H9 (cell line): ENCODE results near the gene CSRP3. TPM values are rescaled to one million over a fixed set of nuclear protein-coding genes. Genes with fewer than 3 reads are reported as not detected.

Experiments used
- DNase-seq: peaks from one replicate; pipeline ENCODE4 v3.0.0-alpha.2; 2017
- H2AFZ ChIP-seq: one replicate; pipeline ENCODE4 v1.6.1; 2013; ENCODE audit warnings: mild to moderate bottlenecking, low read length, control low read depth, moderate library complexity
- H2AK5ac ChIP-seq: 2 replicates; pipeline ENCODE4 v1.6.1; 2013; ENCODE audit warnings: low read length, control low read depth, mixed read lengths; ENCODE audit not compliant: insufficient read length
- H2BK120ac ChIP-seq: one replicate; pipeline ENCODE4 v1.6.1; 2013; ENCODE audit warnings: low read depth, mild to moderate bottlenecking, low read length, control low read depth, inconsistent platforms; ENCODE audit not compliant: poor library complexity, severe bottlenecking
- H2BK12ac ChIP-seq: 2 replicates; pipeline ENCODE4 v1.6.1; 2013; ENCODE audit warnings: low read length, control low read depth, mixed read lengths, low read depth; ENCODE audit not compliant: insufficient read length
- H2BK15ac ChIP-seq: 2 replicates; pipeline ENCODE4 v1.6.1; 2013; ENCODE audit warnings: low read depth, low read length, control low read depth
- H2BK20ac ChIP-seq: one replicate; pipeline ENCODE4 v1.6.1; 2013; ENCODE audit warnings: low read depth, mild to moderate bottlenecking, low read length, control low read depth, inconsistent platforms; ENCODE audit not compliant: poor library complexity, severe bottlenecking
- H2BK5ac ChIP-seq: 2 replicates; pipeline ENCODE4 v1.6.1; 2013; ENCODE audit warnings: low read length, control low read depth, mixed read lengths; ENCODE audit not compliant: insufficient read length
- H3K14ac ChIP-seq: 2 replicates; pipeline ENCODE4 v1.6.1; 2013; ENCODE audit warnings: low read length, control low read depth; ENCODE audit not compliant: insufficient read depth
- H3K18ac ChIP-seq: 2 replicates; pipeline ENCODE4 v1.6.1; 2013; ENCODE audit warnings: low read depth, mild to moderate bottlenecking, mixed read lengths, low read length, control low read depth; ENCODE audit not compliant: insufficient read length
- H3K23ac ChIP-seq: 2 replicates; pipeline ENCODE4 v1.6.1; 2013; ENCODE audit warnings: low read length, control low read depth, mixed read lengths, low read depth; ENCODE audit not compliant: insufficient read length
- H3K23me2 ChIP-seq: 2 replicates; pipeline ENCODE4 v1.6.1; 2013; ENCODE audit warnings: low read depth, mild to moderate bottlenecking, mixed read lengths, low read length, control low read depth; ENCODE audit not compliant: insufficient read length, poor library complexity, severe bottlenecking
- H3K27ac ChIP-seq: 2 replicates; pipeline ENCODE4 v1.5.1; 2013; ENCODE audit warnings: low read length, control low read depth, mixed read lengths, low read depth; ENCODE audit not compliant: insufficient read length
- H3K27me3 ChIP-seq: 2 replicates; pipeline ENCODE4 v1.6.1; 2013; ENCODE audit warnings: low read length, control low read depth, inconsistent platforms; ENCODE audit not compliant: insufficient read depth
- H3K4ac ChIP-seq: 2 replicates; pipeline ENCODE4 v1.6.1; 2013; ENCODE audit warnings: low read depth, mild to moderate bottlenecking, control low read depth, inconsistent platforms, low read length, moderate library complexity
- H3K4me1 ChIP-seq: 2 replicates; pipeline ENCODE4 v1.6.1; 2013; ENCODE audit warnings: low read length, control low read depth, inconsistent platforms; ENCODE audit not compliant: insufficient read depth
- H3K4me2 ChIP-seq: 2 replicates; pipeline ENCODE4 v1.6.1; 2013; ENCODE audit warnings: low read length, control low read depth, mixed read lengths; ENCODE audit not compliant: insufficient read length, insufficient read depth
- H3K56ac ChIP-seq: 2 replicates; pipeline ENCODE4 v1.6.1; 2013; ENCODE audit warnings: low read depth, mild to moderate bottlenecking, mixed read lengths, low read length, control low read depth; ENCODE audit not compliant: insufficient read length
- H3K79me1 ChIP-seq: 2 replicates; pipeline ENCODE4 v1.6.1; 2013; ENCODE audit warnings: low read depth, mild to moderate bottlenecking, moderate library complexity, low read length, control low read depth, inconsistent platforms; ENCODE audit not compliant: insufficient read depth, poor library complexity, severe bottlenecking
- H3K79me2 ChIP-seq: 2 replicates; pipeline ENCODE4 v1.6.1; 2013; ENCODE audit warnings: low read length, control low read depth, inconsistent platforms; ENCODE audit not compliant: insufficient read depth
- H3K9ac ChIP-seq: 2 replicates; pipeline ENCODE4 v1.6.1; 2013; ENCODE audit warnings: low read length, control low read depth, mixed read lengths; ENCODE audit not compliant: insufficient read length; ENCODE audit errors: extremely low read depth
- H3K9me3 ChIP-seq: one replicate; pipeline ENCODE4 v1.6.1; 2013; ENCODE audit warnings: low read depth, low read length, inconsistent platforms; ENCODE audit not compliant: control insufficient read depth
- H3T11ph ChIP-seq: one replicate; pipeline ENCODE4 v1.6.1; 2013; ENCODE audit warnings: mild to moderate bottlenecking, low read length, control low read depth, inconsistent platforms
- H4K20me1 ChIP-seq: one replicate; pipeline ENCODE4 v1.6.1; 2013; ENCODE audit not compliant: control insufficient read depth, insufficient read length, insufficient read depth
- H4K5ac ChIP-seq: 2 replicates; pipeline ENCODE4 v1.6.1; 2013; ENCODE audit warnings: low read depth, mild to moderate bottlenecking, mixed read lengths, low read length, control low read depth; ENCODE audit not compliant: insufficient read length
- H4K8ac ChIP-seq: replicated peaks from 2 replicates; pipeline ENCODE4 v1.6.1; 2013; ENCODE audit warnings: low read length, control low read depth, mixed read lengths, low read depth; ENCODE audit not compliant: insufficient read length
- H4K91ac ChIP-seq: 2 replicates; pipeline ENCODE4 v1.6.1; 2013; ENCODE audit warnings: low read depth, mild to moderate bottlenecking, moderate library complexity, mixed read lengths, low read length, control low read depth; ENCODE audit not compliant: insufficient read length
- H3K27ac Mint-ChIP-seq, 3 experiments: 2 replicates in 2 of 3; 3 replicates in 1 of 3; pipeline ENCODE4 v1.8.0; 2020 to 2021; ENCODE audit warnings: mixed read lengths in 3 of 3, mild to moderate bottlenecking in 1 of 3, moderate library complexity in 1 of 3
- H3K27me3 Mint-ChIP-seq: 2 replicates; pipeline ENCODE4 v1.8.0; 2021; ENCODE audit warnings: low read depth, mild to moderate bottlenecking, moderate library complexity, mixed read lengths
- H3K36me3 Mint-ChIP-seq, 3 experiments: 2 replicates in 2 of 3; 3 replicates in 1 of 3; pipeline ENCODE4 v1.8.0; 2020 to 2021; ENCODE audit warnings: low read depth in 3 of 3, mixed read lengths in 3 of 3; ENCODE audit not compliant: insufficient read depth in 1 of 3
- H3K4me1 Mint-ChIP-seq, 2 experiments: 2 replicates each; pipeline ENCODE4 v1.8.0; 2020; ENCODE audit warnings: mixed read lengths in 2 of 2
- H3K4me3 Mint-ChIP-seq, 2 experiments: 2 replicates in 1 of 2; 3 replicates in 1 of 2; pipeline ENCODE4 v1.8.0; 2020 to 2021; ENCODE audit warnings: mild to moderate bottlenecking in 2 of 2, mixed read lengths in 2 of 2, moderate library complexity in 1 of 2
- H3K9me3 Mint-ChIP-seq, 2 experiments: 2 replicates in 1 of 2; 3 replicates in 1 of 2; pipeline ENCODE4 v1.8.0; 2020; ENCODE audit warnings: mild to moderate bottlenecking in 2 of 2, mixed read lengths in 2 of 2, moderate library complexity in 1 of 2
- CTCF ChIP-seq: fragments of 200-600 bp; sonication (generic); conservative IDR thresholded peaks from 3 replicates; pipeline ENCODE4 v1.8.0; 2021; ENCODE audit warnings: antibody characterized with exemption, mild to moderate bottlenecking
- WGBS: extraction: QIAGEN DNeasy Blood & Tissue Kit; methylation state at CpG from one replicate; pipeline ENCODE4 v1.1.7; 2013; ENCODE audit warnings: missing lambda C conversion rate, low lambda C conversion rate, mixed read lengths; ENCODE audit not compliant: insufficient read length; ENCODE audit errors: extremely low coverage; 5-methylcytosine and 5-hydroxymethylcytosine counted together
- total RNA-seq: library from RNA; stranded (reverse); gene quantifications from 2 replicates; pipeline ENCODE4 v1.2.1, GENCODE V29; 2021

CSRP3 gene
- total RNA-seq, 1 experiment from 2014 or later, result not detected

- Histone ChIP-seq H3K23ac (no peak overlapping the region), H3K9me3 (no peaks in the 10 kb centered on the region), H2BK20ac (no peak overlapping the region), H3K79me2 (no peaks in the 10 kb centered on the region), H3K27ac (no peak overlapping the region), H2BK15ac (no peak overlapping the region), H2BK5ac (no peak overlapping the region), H2BK12ac (no peak overlapping the region), H3K79me1 (no peaks in the 10 kb centered on the region), H3T11ph (no peak overlapping the region), H3K4ac (no peak overlapping the region), H4K20me1 (no peaks in the 10 kb centered on the region), H3K4me2 (no peak overlapping the region), H3K4me1 (no peaks in the 10 kb centered on the region), H2AFZ (no peak overlapping the region), H3K56ac (no peak overlapping the region), H3K23me2 (peaks cover 9% of the 10 kb centered on the region), H4K8ac (no peak overlapping the region), H4K91ac (no peak overlapping the region), H3K27me3 (peaks cover 9% of the 10 kb centered on the region; the same call in 1 of the 2 replicates), H3K14ac (no peak overlapping the region), H3K9ac (no peak overlapping the region), H2BK120ac (no peak overlapping the region), H4K5ac (no peak overlapping the region), H2AK5ac (no peak overlapping the region), H3K18ac (no peak overlapping the region)
- peaks cover 5 to 8% of the 10 kb centered on the region in 2 experiments; a peak in 3 of 4 replicates for H3K4me1 Mint-ChIP-seq
- peaks cover 7 to 26% (median 13%) of the 10 kb centered on the region in 3 experiments; a peak in 5 of 7 replicates for H3K36me3 Mint-ChIP-seq
- TF ChIP-seq CTCF, result no peak
- peaks cover 63% of the 10 kb centered on the region for H3K27me3 Mint-ChIP-seq
- DNase-seq, result no peak
- no peak overlapping the region for H3K4me3 Mint-ChIP-seq
- H3K27ac Mint-ChIP-seq, result no peak overlapping the region
- H3K9me3 Mint-ChIP-seq, result peaks cover 17 to 31% of the 10 kb centered on the region in 2 experiments
- no CpG with 5 or more reads among the region's 1 CpG for WGBS
Measured at GRCh38 chr11:19246816-19247215, 45.0 kb upstream of the CSRP3 start.
